Natural killer cell (primary cell): ENCODE data around the gene ATP7B. TPM values are rescaled to one million over a fixed set of nuclear protein-coding genes. Genes with fewer than 3 reads are reported as not detected.

Source experiments
- ATAC-seq, 3 donors: fragments of 150-1000 bp in 2 of 3; fragments of 200-7000 bp in 1 of 3; cut with Tn5 transposase; 1 replicate in 1 of 3; 2 replicates in 2 of 3; pipeline ENCODE4 v1.10.0; 2021; ENCODE audit warnings: mild to moderate bottlenecking in 2 of 3, moderate library complexity in 2 of 3
- DNase-seq, 2 donors: peaks; one replicate each; pipeline versions ENCODE4 v3.0.0 to v3.0.0-alpha.2; 2013 to 2021; ENCODE audit warnings: mixed read lengths in 1 of 2
- H3K27ac ChIP-seq: one replicate; pipeline ENCODE4 v1.5.1; 2013; ENCODE audit warnings: mild to moderate bottlenecking, low read length
- H3K27me3 ChIP-seq: one replicate; pipeline ENCODE4 v1.6.1; 2013; ENCODE audit warnings: low read length; ENCODE audit not compliant: control insufficient read depth, insufficient read depth
- H3K36me3 ChIP-seq: one replicate; pipeline ENCODE4 v1.6.1; 2013; ENCODE audit warnings: low read length; ENCODE audit not compliant: control insufficient read depth, insufficient read depth
- H3K4me1 ChIP-seq: one replicate; pipeline ENCODE4 v1.6.1; 2013; ENCODE audit warnings: low read length; ENCODE audit not compliant: control insufficient read depth, insufficient read depth
- H3K4me3 ChIP-seq: one replicate; pipeline ENCODE4 v1.5.1; 2013; ENCODE audit warnings: low read length
- H3K9me3 ChIP-seq: one replicate; pipeline ENCODE4 v1.6.1; 2013; ENCODE audit warnings: low read length; ENCODE audit not compliant: control insufficient read depth, insufficient read depth
- H3K27ac Mint-ChIP-seq, 2 donors: one replicate each; pipeline ENCODE4 v1.8.0; 2022; ENCODE audit warnings: mild to moderate bottlenecking in 2 of 2, mixed read lengths in 2 of 2, moderate library complexity in 1 of 2
- H3K27me3 Mint-ChIP-seq, 2 donors: one replicate each; pipeline ENCODE4 v1.8.0; 2022; ENCODE audit warnings: low read depth in 2 of 2, mixed read lengths in 2 of 2
- H3K36me3 Mint-ChIP-seq: one replicate; pipeline ENCODE4 v1.8.0; 2022; ENCODE audit warnings: mixed read lengths
- H3K4me1 Mint-ChIP-seq, 2 donors: one replicate each; pipeline ENCODE4 v1.8.0; 2022; ENCODE audit warnings: mixed read lengths in 2 of 2
- H3K4me3 Mint-ChIP-seq: one replicate; pipeline ENCODE4 v1.8.0; 2022; ENCODE audit warnings: mild to moderate bottlenecking, moderate library complexity, mixed read lengths
- H3K9me3 Mint-ChIP-seq, 2 donors: one replicate each; pipeline ENCODE4 v1.8.0; 2022; ENCODE audit warnings: mixed read lengths in 2 of 2
- WGBS: methylation state at CpG from one replicate; pipeline ENCODE4 v1.1.7; 2013; ENCODE audit warnings: missing lambda C conversion rate; ENCODE audit not compliant: insufficient coverage; 5-methylcytosine and 5-hydroxymethylcytosine counted together
- intact Hi-C: fragments of 100-400 bp; cut with micrococcal nuclease; formaldehyde crosslinking; loops from one replicate; pipeline ENCODE4 v1.14.2; 2022
- total RNA-seq, 4 donors: library from RNA; stranded (reverse); fragments of 120-200 nt in 1 of 4; gene quantifications; one replicate each; pipeline versions ENCODE4 v1.2.3 to v1.2.4, GENCODE V29; 2013 to 2022
- TF ChIP-seq, protein P1 (sequence below): fragments of 200-600 bp; IDR thresholded peaks from one replicate; pipeline ENCODE4 v1.8.0; 2022; ENCODE audit warnings: antibody characterized with exemption

ATP7B gene
- total RNA-seq, 3 donors from 2014 or later (not counting 1 experiment from before 2014, with no cell fraction given), result 0.45 to 0.64 (median 0.58) TPM

DNA sequence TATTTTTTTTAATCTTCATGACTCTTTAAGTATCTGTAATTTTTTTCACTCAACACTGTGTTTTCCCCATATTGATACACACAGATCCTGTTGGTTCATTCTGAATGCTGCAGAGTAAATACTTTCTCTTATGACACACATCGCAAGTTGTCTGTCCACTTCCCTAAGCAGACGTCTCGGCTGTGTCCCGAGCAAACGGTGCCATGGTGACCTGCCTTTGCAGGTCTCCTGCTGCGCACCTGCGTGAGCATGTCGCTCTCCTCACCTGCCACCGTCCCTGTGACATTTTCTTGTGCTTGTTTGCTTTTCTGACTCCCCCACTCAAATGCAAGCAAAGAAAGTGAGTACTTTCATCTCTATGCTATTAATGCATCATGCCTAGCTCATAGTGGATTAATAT, 91.7 kb downstream of the ATP7B start:
- H3K9me3 Mint-ChIP-seq, result no peaks in the 10 kb centered on the region
- no peaks in the 10 kb centered on the region for H3K4me1 ChIP-seq
- 87% methylated on average over 9 of the region's 9 CpGs for WGBS
- ATAC-seq (no peak), DNase-seq (no peak)
- peaks cover 4 to 8% of the 10 kb centered on the region in 2 donors for H3K27me3 Mint-ChIP-seq
- H3K27me3 ChIP-seq, result no peaks in the 10 kb centered on the region
- H3K9me3 ChIP-seq, result no peaks in the 10 kb centered on the region
- TF ChIP-seq, protein P1, sequence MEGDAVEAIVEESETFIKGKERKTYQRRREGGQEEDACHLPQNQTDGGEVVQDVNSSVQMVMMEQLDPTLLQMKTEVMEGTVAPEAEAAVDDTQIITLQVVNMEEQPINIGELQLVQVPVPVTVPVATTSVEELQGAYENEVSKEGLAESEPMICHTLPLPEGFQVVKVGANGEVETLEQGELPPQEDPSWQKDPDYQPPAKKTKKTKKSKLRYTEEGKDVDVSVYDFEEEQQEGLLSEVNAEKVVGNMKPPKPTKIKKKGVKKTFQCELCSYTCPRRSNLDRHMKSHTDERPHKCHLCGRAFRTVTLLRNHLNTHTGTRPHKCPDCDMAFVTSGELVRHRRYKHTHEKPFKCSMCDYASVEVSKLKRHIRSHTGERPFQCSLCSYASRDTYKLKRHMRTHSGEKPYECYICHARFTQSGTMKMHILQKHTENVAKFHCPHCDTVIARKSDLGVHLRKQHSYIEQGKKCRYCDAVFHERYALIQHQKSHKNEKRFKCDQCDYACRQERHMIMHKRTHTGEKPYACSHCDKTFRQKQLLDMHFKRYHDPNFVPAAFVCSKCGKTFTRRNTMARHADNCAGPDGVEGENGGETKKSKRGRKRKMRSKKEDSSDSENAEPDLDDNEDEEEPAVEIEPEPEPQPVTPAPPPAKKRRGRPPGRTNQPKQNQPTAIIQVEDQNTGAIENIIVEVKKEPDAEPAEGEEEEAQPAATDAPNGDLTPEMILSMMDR, result no peak
- H3K36me3 Mint-ChIP-seq, result no peaks in the 10 kb centered on the region
- H3K4me1 Mint-ChIP-seq, result no peaks in the 10 kb centered on the region
- H3K4me3 Mint-ChIP-seq, result no peak overlapping the region
- H3K4me3 ChIP-seq, result no peak overlapping the region
- H3K27ac ChIP-seq, result no peak overlapping the region
- H3K36me3 ChIP-seq, result no peaks in the 10 kb centered on the region
- intact Hi-C loops, result no loop called here
- no peak overlapping the region for H3K27ac Mint-ChIP-seq

DNA sequence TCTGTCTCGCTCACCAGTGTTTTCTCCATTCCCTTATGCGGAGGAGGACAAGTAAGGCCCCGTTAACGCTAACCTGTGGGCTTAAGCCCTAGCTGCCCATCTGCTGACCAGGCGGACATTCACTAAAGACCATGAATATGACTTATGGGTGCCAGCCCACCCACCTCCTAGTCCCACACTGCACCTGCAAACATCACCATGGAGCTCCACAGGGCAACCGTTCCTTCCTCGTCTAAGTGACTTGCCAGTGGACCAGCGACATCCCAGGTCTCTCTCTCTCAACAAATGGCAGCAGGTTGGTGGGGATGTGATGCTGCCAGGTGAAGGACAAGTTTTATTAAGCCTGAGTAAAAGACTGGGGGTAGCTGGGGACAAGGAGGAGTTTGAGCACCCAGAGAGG, 94.3 kb downstream of the ATP7B start:
- WGBS, result 94% methylated on average over 8 of the region's 8 CpGs
- TF ChIP-seq, protein P1, result no peak
- Histone ChIP-seq H3K27ac (no peak overlapping the region), H3K9me3 (no peaks in the 10 kb centered on the region), H3K27me3 (no peaks in the 10 kb centered on the region), H3K4me1 (no peaks in the 10 kb centered on the region), H3K36me3 (no peaks in the 10 kb centered on the region), H3K4me3 (no peak overlapping the region)
- no peak for DNase-seq
- H3K9me3 Mint-ChIP-seq, result no peaks in the 10 kb centered on the region
- no peaks in the 10 kb centered on the region for H3K36me3 Mint-ChIP-seq
- no peak overlapping the region for H3K4me3 Mint-ChIP-seq
- H3K27ac Mint-ChIP-seq, result no peak overlapping the region
- no peak for ATAC-seq
- peaks cover 1 to 22% of the 10 kb centered on the region in 2 donors for H3K27me3 Mint-ChIP-seq
- peaks cover 0 to 7% of the 10 kb centered on the region in 2 donors for H3K4me1 Mint-ChIP-seq
- intact Hi-C loops, result no loop called here

DNA sequence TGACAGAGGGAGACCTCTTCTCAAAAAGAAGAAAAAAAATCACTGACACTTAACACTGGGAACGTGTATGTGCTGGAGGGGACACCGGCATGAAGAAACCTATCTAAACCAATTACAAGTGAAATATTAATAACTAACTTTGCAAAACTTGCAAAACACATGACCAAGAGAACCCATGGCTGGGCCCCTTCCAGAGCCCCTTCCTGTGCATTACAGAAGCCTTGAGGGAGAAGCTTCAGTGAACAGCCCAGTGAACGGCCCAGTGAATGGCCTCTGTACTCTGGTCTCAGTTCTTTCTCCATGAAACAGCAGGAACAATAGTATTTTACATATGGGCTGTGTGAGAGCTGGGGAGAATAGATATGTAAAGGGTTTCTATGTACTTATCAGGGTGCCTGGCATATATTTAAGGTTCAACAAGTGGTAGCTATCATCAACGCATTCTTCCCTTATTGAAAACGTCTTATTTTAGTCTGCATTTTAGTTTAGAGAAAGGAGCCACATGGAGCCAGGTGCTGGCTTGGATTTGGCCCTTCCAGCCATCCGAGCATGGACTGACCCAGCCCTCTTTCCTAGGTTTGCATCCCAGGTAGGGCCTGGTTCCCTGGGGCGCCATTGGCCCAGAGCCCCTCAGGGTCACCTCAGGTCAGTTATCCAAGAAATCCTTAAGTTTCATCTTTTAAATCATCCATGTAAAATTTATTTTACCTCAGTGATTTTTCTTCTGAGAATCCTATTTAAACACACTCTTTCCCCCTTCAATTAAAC, 95.0 kb downstream of the ATP7B start:
- no peak for DNase-seq
- peaks cover 0 to 7% of the 10 kb centered on the region in 2 donors for H3K4me1 Mint-ChIP-seq
- H3K27ac ChIP-seq, result no peak overlapping the region
- intact Hi-C loops, result no loop called here
- WGBS, result 96% methylated on average over 7 of the region's 7 CpGs
- TF ChIP-seq, protein P1, result no peak
- H3K36me3 ChIP-seq, result no peaks in the 10 kb centered on the region
- H3K27me3 ChIP-seq, result no peaks in the 10 kb centered on the region
- H3K36me3 Mint-ChIP-seq, result no peaks in the 10 kb centered on the region
- peaks cover 4 to 28% of the 10 kb centered on the region in 2 donors for H3K27me3 Mint-ChIP-seq
- no peak overlapping the region for H3K27ac Mint-ChIP-seq
- ATAC-seq, result no peak
- no peaks in the 10 kb centered on the region for H3K9me3 ChIP-seq
- no peaks in the 10 kb centered on the region for H3K4me1 ChIP-seq
- no peak overlapping the region for H3K4me3 ChIP-seq
- H3K9me3 Mint-ChIP-seq, result no peaks in the 10 kb centered on the region
- H3K4me3 Mint-ChIP-seq, result no peak overlapping the region

DNA sequence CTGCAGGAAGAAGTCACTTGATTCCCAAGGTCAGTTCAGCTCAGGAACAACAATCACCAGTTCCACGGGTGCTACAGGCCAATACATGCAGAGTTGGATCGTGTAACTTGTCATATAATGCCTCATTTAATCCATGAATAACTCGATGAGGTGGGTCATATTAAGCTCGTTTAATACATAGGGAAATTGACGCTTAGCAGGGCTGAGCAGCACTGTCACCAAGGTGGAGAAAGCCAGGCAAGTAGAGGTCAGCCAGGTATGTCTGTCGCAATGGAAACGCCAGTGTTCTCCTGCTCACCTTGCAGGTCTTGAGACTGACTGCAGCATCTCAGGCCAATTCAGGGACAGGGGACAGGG, 97.1 kb downstream of the ATP7B start:
- WGBS, result 79% methylated on average over 7 of the region's 7 CpGs
- H3K4me3 Mint-ChIP-seq, result no peak overlapping the region
- intact Hi-C loops, result no loop called here

More for the DNA sequence above, 97.1 kb downstream of the ATP7B start:
- Histone ChIP-seq H3K36me3 (no peaks in the 10 kb centered on the region), H3K9me3 (no peaks in the 10 kb centered on the region), H3K4me3 (no peak overlapping the region), H3K27ac (no peak overlapping the region), H3K4me1 (no peaks in the 10 kb centered on the region), H3K27me3 (no peaks in the 10 kb centered on the region)
- TF ChIP-seq, protein P1, result no peak
- Mint-ChIP-seq H3K27me3 (peaks cover 4 to 28% of the 10 kb centered on the region in 2 donors), H3K9me3 (no peaks in the 10 kb centered on the region), H3K27ac (no peak overlapping the region), H3K4me1 (peaks cover 0 to 7% of the 10 kb centered on the region in 2 donors), H3K36me3 (no peaks in the 10 kb centered on the region)
- DNase-seq (no peak), ATAC-seq (no peak)
